ENCODE data around the gene CAPN14. TPM values are rescaled to one million over a fixed set of nuclear protein-coding genes. Genes with fewer than 3 reads are reported as not detected.

The CAPN14 gene
- total RNA-seq, 1 experiment from 2014 or later: not detected

DNA sequence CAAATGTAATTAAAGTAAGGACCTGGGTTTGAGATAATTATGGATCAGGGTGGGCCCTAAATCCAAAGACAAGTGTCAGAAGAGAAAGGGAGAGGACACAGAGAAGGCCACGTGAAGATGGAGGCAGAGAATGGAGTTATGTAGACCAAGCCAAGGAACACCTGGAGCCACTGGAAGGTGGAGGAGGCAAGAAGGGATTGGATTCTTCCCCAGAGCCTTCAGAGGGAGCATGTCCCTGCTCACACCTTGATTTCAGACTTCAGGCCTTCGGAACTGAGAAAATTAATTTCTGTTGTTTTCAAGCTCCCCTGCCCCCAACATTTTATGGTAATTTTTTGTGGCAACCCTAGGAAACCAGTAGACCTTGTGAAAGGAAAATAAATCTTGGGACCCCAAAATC lies 19.6 kb downstream of the CAPN14 start:
- H3K27me3 ChIP-seq (ENCODE audit: insufficient read depth, low read length): peaks cover 13% of the 10 kb centered on the region; the same call in 1 of the 2 replicates
- H3K36me3 ChIP-seq (ENCODE audit: control insufficient read depth in 1 of 2, insufficient read depth in 2 of 2, low read length in 2 of 2): no peaks in the 10 kb centered on the region
- no peak overlapping the region for H2AFZ ChIP-seq (ENCODE audit: low read depth, low read length, poor library complexity, severe bottlenecking)
- H4K20me1 ChIP-seq (ENCODE audit: insufficient read depth): no peaks in the 10 kb centered on the region
- ATAC-seq (no peak), DNase-seq (ENCODE audit: low read depth, low spot score) (no peak)
- no peaks in the 10 kb centered on the region for H3K9me2 ChIP-seq (ENCODE audit: insufficient read depth)
- intact Hi-C loops (cut with micrococcal nuclease): no loop called here
- H3K4me2 ChIP-seq (ENCODE audit: low read length): no peak overlapping the region
- TF ChIP-seq EZH2phosphoT487 (IDR thresholded peaks at IDR 0.05; ENCODE audit: borderline replicate concordance): no peak
- no peak for TF ChIP-seq ZFX (IDR thresholded peaks at IDR 0.05)
- no peak for TF ChIP-seq POLR2AphosphoS5 (IDR thresholded peaks at IDR 0.05; ENCODE audit: low read depth, low read length)
- TF ChIP-seq TCF7L2 (IDR thresholded peaks at IDR 0.05; ENCODE audit: borderline replicate concordance, extremely low read depth, insufficient read depth, insufficient read length): no peak
- TF ChIP-seq SIN3A (IDR thresholded peaks at IDR 0.05; ENCODE audit: low read depth): no peak
- no peak for TF ChIP-seq SP1 (IDR thresholded peaks at IDR 0.05; ENCODE audit: low read depth)
- TF ChIP-seq, protein P1, sequence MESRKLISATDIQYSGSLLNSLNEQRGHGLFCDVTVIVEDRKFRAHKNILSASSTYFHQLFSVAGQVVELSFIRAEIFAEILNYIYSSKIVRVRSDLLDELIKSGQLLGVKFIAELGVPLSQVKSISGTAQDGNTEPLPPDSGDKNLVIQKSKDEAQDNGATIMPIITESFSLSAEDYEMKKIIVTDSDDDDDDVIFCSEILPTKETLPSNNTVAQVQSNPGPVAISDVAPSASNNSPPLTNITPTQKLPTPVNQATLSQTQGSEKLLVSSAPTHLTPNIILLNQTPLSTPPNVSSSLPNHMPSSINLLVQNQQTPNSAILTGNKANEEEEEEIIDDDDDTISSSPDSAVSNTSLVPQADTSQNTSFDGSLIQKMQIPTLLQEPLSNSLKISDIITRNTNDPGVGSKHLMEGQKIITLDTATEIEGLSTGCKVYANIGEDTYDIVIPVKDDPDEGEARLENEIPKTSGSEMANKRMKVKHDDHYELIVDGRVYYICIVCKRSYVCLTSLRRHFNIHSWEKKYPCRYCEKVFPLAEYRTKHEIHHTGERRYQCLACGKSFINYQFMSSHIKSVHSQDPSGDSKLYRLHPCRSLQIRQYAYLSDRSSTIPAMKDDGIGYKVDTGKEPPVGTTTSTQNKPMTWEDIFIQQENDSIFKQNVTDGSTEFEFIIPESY (IDR thresholded peaks at IDR 0.05; ENCODE audit: extremely low read depth, insufficient replicate concordance, low read length): no peak
- TF ChIP-seq FOSL1 (IDR thresholded peaks at IDR 0.05; ENCODE audit: low read depth): no peak
- no peak for TF ChIP-seq YY1 (IDR thresholded peaks at IDR 0.05; ENCODE audit: extremely low read depth, insufficient replicate concordance, low read depth, low read length)
- no peak for TF ChIP-seq CBX3 (IDR thresholded peaks at IDR 0.05; ENCODE audit: low read depth)
- no peak overlapping the region for H3K9ac ChIP-seq (ENCODE audit: low read length)
- H3K9me3 ChIP-seq (ENCODE audit: control insufficient read depth in 1 of 2, insufficient read depth in 1 of 2, low read depth in 1 of 2, low read length in 2 of 2): no peaks in the 10 kb centered on the region
- no peaks in the 10 kb centered on the region for H3K79me2 ChIP-seq (ENCODE audit: insufficient read depth, low read length)
- H3K4me3 ChIP-seq (replicated peaks in 1 of 2; ENCODE audit: low read depth in 1 of 2, low read length in 2 of 2): no peak overlapping the region
- CTCF ChIA-PET: no interaction called here
- RAD21 ChIA-PET (ENCODE audit: low non-redundant PET in 1 of 2, low total read pairs in 2 of 2, uncharacterized antibody in 2 of 2, unreplicated experiment in 2 of 2): no interaction called here
- H3K4me1 ChIP-seq (ENCODE audit: control insufficient read depth in 1 of 2, insufficient read depth in 2 of 2, low read length in 2 of 2): no peaks in the 10 kb centered on the region
- H3K27ac ChIP-seq (ENCODE audit: low read depth, low read length): no peak overlapping the region
- no TSS peak for BruUV-seq (replicated peaks)
- POLR2A ChIA-PET: no interaction called here
